Testis (tissue), 3 donors: ENCODE data around the gene MACF1. TPM values are rescaled to one million over a fixed set of nuclear protein-coding genes. Genes with fewer than 3 reads are reported as not detected.
A peak's percentile ranks its signal among the peaks of the same experiment; 100 is the strongest.

Source experiments
- DNase-seq: peaks from one replicate; pipeline ENCODE4 v3.0.0-alpha.2; 2019
- H3K27ac ChIP-seq, 2 donors: fragments of 200-600 bp; sonication (generic); one replicate each; pipeline ENCODE4 v1.5.1; 2019
- H3K27me3 ChIP-seq: fragments of 200-600 bp; sonication (generic); one replicate; pipeline ENCODE4 v1.5.1; 2019
- H3K36me3 ChIP-seq: fragments of 200-600 bp; sonication (generic); one replicate; pipeline ENCODE4 v1.5.1; 2017; ENCODE audit warnings: low read depth; ENCODE audit errors: missing control alignments
- H3K4me1 ChIP-seq: fragments of 200-600 bp; sonication (generic); one replicate; pipeline ENCODE4 v1.5.1; 2019
- H3K4me3 ChIP-seq, 2 donors: fragments of 200-600 bp; sonication (generic); one replicate each; pipeline ENCODE4 v1.5.1; 2017 to 2019
- H3K9me3 ChIP-seq: fragments of 200-600 bp; sonication (generic); one replicate; pipeline ENCODE4 v1.5.1; 2017
- POLR2A ChIP-seq: fragments of 450-650 bp; IDR thresholded peaks from one replicate; pipeline ENCODE4 v1.6.1; 2017; ENCODE audit warnings: antibody characterized with exemption, mild to moderate bottlenecking, moderate library complexity
- WGBS, 2 donors: methylation state at CpG; one replicate each; pipeline ENCODE4 v1.1.5; 2018; 5-methylcytosine and 5-hydroxymethylcytosine counted together
- intact Hi-C: fragments of 100-400 bp; cut with DNase I; formaldehyde crosslinking; loops from one replicate; pipeline ENCODE4 v1.15.1; 2023; ENCODE audit warnings: low total_unique reads
- polyA plus RNA-seq: library from polyadenylated mRNA; stranded (reverse); fragments of 350-450 nt; fragmentation: Illumina TruSeq; extraction: RNeasy Lipid Tissue Mini Kit (QIAGEN cat#74804); gene quantifications from one replicate; pipeline ENCODE4 v1.2.3, GENCODE V29; 2014; ENCODE audit warnings: low read depth, low replicate concordance; ENCODE audit not compliant: insufficient read depth
- total RNA-seq, 2 donors: library from RNA; depleted of rRNA; stranded (reverse); fragments of >200 nt; gene quantifications; one replicate each; pipeline ENCODE4 v1.2.3, GENCODE V29; 2016
- TF ChIP-seq, protein P1 (sequence below), 3 experiments: fragments of 450-650 bp in 2 of 3; fragments of 200-600 bp in 1 of 3; sonication (generic) in 1 of 3; IDR thresholded peaks; one replicate each; pipeline ENCODE4 v1.5.1; 2016 to 2019; ENCODE audit warnings: antibody characterized with exemption in 3 of 3, mild to moderate bottlenecking in 2 of 3, moderate library complexity in 1 of 3

MACF1 gene
- total and polyA plus RNA-seq, 3 donors from 2014 or later, result 136 to 494 (median 422) TPM

DNA sequence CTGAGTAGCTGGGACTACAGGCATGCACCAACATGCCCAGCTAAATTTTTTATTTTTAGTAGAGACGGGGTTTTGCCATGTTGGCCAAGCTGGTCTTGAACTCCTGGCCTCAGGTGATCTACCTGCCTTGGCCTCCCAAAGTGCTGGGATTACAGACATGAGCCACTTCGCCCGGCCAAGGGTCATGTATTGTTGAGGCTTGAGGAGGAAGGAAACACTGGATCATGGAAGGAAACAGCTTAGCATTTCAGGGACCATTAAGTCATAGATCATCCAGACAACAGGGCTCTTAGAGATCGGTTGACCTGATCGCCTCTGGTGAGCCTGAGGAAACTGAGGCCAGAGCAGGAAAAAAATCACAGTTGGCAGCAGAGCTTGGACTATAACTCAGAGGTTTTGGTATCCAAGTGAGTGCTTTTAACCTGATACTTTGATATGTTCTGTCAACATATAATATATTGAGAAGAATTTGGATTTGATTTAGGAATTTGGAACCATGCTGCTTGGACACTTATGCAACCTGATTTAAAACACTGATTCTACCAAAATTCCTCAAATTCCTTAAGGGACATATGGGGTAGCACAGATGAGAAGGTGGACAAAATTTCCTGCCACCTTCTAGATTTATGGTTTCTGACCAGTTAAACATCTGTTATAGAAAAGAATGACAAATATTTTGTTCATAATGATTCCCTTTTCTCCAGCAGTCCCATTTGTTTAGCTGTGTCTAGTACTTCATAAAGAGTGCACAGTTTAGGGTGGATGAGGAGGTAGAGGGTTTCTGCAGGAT, 273.8 kb downstream of the MACF1 start:
- Histone ChIP-seq H3K4me1 (peaks cover 8% of the 10 kb centered on the region), H3K9me3 (no peaks in the 10 kb centered on the region), H3K36me3 (no peaks in the 10 kb centered on the region), H3K27me3 (no peaks in the 10 kb centered on the region), H3K27ac (no peak overlapping the region), H3K4me3 (no peak overlapping the region)
- intact Hi-C loops, result no loop called here
- DNase-seq, result no peak
- 89 to 90% methylated on average over 5 of the region's 5 CpGs for WGBS, 2 donors
- TF ChIP-seq, protein P1, sequence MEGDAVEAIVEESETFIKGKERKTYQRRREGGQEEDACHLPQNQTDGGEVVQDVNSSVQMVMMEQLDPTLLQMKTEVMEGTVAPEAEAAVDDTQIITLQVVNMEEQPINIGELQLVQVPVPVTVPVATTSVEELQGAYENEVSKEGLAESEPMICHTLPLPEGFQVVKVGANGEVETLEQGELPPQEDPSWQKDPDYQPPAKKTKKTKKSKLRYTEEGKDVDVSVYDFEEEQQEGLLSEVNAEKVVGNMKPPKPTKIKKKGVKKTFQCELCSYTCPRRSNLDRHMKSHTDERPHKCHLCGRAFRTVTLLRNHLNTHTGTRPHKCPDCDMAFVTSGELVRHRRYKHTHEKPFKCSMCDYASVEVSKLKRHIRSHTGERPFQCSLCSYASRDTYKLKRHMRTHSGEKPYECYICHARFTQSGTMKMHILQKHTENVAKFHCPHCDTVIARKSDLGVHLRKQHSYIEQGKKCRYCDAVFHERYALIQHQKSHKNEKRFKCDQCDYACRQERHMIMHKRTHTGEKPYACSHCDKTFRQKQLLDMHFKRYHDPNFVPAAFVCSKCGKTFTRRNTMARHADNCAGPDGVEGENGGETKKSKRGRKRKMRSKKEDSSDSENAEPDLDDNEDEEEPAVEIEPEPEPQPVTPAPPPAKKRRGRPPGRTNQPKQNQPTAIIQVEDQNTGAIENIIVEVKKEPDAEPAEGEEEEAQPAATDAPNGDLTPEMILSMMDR (IDR thresholded peaks at IDR 0.05), result no peak
- no peak for TF ChIP-seq POLR2A

DNA sequence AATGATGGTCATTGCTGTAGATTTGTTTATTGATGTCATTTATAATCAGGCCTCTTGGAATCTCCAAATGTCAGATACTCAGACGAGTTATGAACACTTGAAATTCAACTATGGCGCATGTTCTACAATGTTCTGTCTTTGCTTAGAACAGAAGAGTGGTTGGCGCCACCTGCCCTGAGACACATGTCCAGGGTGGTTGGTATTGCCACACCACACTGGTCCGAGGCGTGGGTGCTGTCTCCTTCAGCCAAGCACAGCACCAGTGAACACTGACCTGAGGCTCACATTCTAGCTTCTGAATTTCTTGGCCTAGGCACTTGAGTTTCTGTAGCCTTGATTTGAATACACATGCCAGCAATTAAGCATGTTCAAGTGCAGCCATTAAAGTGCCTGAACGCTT, 276.8 kb downstream of the MACF1 start:
- Histone ChIP-seq H3K4me1 (no peaks in the 10 kb centered on the region), H3K4me3 (no peak overlapping the region), H3K9me3 (no peaks in the 10 kb centered on the region), H3K27ac (no peak overlapping the region), H3K27me3 (no peaks in the 10 kb centered on the region), H3K36me3 (no peaks in the 10 kb centered on the region)
- no peak for DNase-seq
- intact Hi-C loops, result loop anchor here (10.0 kb wide), 1 partner anchor 54 kb away; no protein-coding TSS in a partner anchor
- TF ChIP-seq POLR2A, result no peak
- TF ChIP-seq, protein P1 (IDR thresholded peaks at IDR 0.05), result no peak
- WGBS, 2 donors, result 88 to 98% methylated on average over 6 of the region's 6 CpGs

DNA sequence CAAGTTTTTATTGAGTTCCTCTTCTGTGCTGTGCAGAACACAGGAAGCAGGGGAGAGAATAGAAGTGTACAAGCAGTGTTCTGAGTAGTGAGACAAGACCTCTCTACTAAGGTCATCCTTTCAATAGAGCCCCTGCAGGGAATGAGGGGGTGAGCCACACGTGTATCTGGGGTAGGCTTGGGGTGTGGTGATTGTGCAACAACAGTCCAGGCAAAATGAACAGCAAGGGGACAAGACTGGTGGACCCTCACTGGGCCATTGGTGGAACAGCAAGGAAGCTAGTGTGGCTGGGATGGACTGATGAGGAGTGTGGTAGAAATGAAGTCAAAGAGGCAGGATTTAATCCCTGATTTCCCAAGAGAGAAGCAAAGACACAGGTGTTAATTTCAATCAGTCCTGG, 278.8 kb downstream of the MACF1 start:
- no peaks in the 10 kb centered on the region for H3K9me3 ChIP-seq
- WGBS, 2 donors, result 50 to 57% methylated on average over 1 of the region's 1 CpG
- TF ChIP-seq, protein P1 (IDR thresholded peaks at IDR 0.05), result no peak
- no peak for TF ChIP-seq POLR2A
- H3K4me1 ChIP-seq, result no peaks in the 10 kb centered on the region
- H3K27me3 ChIP-seq, result no peaks in the 10 kb centered on the region
- no peak overlapping the region for H3K4me3 ChIP-seq
- intact Hi-C loops, result loop anchor here (10.0 kb wide), 1 partner anchor 52 kb away; no protein-coding TSS in a partner anchor
- H3K27ac ChIP-seq, result no peak overlapping the region
- H3K36me3 ChIP-seq, result no peaks in the 10 kb centered on the region
- no peak for DNase-seq

DNA sequence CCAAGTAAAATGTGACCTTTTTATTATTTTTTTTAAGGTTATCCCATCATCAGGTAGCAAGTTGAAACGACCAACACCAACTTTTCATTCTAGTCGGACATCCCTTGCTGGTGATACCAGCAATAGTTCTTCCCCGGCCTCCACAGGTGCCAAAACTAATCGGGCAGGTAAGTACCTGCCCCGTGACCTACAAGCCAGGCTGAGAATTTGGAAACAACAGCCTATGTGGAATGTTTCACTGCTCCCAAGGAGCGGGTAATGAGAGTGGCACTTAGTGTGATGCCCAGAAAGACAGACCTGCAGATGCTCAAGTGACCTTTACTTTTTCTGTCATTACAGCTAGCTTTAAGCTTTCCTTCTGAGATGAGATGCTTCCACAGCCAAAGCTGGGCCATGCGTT, 280.1 kb downstream of the MACF1 start:
- intact Hi-C loops, result loop anchor here (10.0 kb wide), 1 partner anchor 50 kb away; no protein-coding TSS in a partner anchor
- Histone ChIP-seq H3K4me3 (no peak overlapping the region), H3K4me1 (no peaks in the 10 kb centered on the region), H3K9me3 (no peaks in the 10 kb centered on the region), H3K27ac (peak overlapping the region in 1 of 2 donors; percentile 36), H3K36me3 (no peaks in the 10 kb centered on the region), H3K27me3 (no peaks in the 10 kb centered on the region)
- 88 to 91% methylated on average over 7 of the region's 7 CpGs for WGBS, 2 donors
- TF ChIP-seq POLR2A, result no peak
- TF ChIP-seq, protein P1 (IDR thresholded peaks at IDR 0.05), result no peak
- DNase-seq, result no peak
